Cardiac muscle cell (in vitro differentiated cells and primary cell): Measurements from ENCODE around the gene COPB1. TPM values are rescaled to one million over a fixed set of nuclear protein-coding genes. Genes with fewer than 3 reads are reported as not detected.

Source experiments
- DNase-seq, 2 donors: peaks; one replicate each; pipeline versions ENCODE4 v3.0.0 to v3.0.0-alpha.2; 2010 to 2017; ENCODE audit warnings: low read depth in 1 of 2, low spot score in 1 of 2
- H3K27ac ChIP-seq: fragments of 200-600 bp; sonication (generic); 2 replicates; pipeline ENCODE4 v1.5.1; 2016
- H3K27me3 ChIP-seq: fragments of 200-600 bp; sonication (generic); 2 replicates; pipeline ENCODE4 v1.6.0; 2016; ENCODE audit warnings: control low read depth
- H3K36me3 ChIP-seq: fragments of 200-600 bp; sonication (generic); 2 replicates; pipeline ENCODE4 v1.5.1; 2016; ENCODE audit warnings: control low read depth
- H3K4me1 ChIP-seq: fragments of 200-600 bp; sonication (generic); 2 replicates; pipeline ENCODE4 v1.8.1; 2017; ENCODE audit warnings: low read depth, mild to moderate bottlenecking, mixed run types
- H3K4me3 ChIP-seq: fragments of 200-600 bp; sonication (generic); 2 replicates; pipeline ENCODE4 v1.5.1; 2016; ENCODE audit warnings: mild to moderate bottlenecking
- H3K9me3 ChIP-seq: fragments of 200-600 bp; sonication (generic); 2 replicates; pipeline ENCODE4 v1.5.1; 2017; ENCODE audit warnings: low read depth, mild to moderate bottlenecking, control low read depth
- polyA plus RNA-seq: library from polyadenylated mRNA; unstranded; fragments of >200 nt; fragmentation: Nextera tagmentation; extraction: Ambion mirVana; gene quantifications from 2 replicates; pipeline ENCODE4 v1.2.1, GENCODE V29; 2016
- total RNA-seq: library from RNA; depleted of rRNA; stranded (reverse); fragments of >200 nt; gene quantifications from 2 replicates; pipeline ENCODE4 v1.2.3, GENCODE V29; 2016
- TF ChIP-seq, protein P1 (sequence below): IDR thresholded peaks from 2 replicates; pipeline ENCODE4 v1.5.1; 2012; ENCODE audit warnings: low read depth, mild to moderate bottlenecking, low read length

Gene COPB1
- total and polyA plus RNA-seq, 2 experiments from 2014 or later, result 79.2 to 81.7 TPM

DNA sequence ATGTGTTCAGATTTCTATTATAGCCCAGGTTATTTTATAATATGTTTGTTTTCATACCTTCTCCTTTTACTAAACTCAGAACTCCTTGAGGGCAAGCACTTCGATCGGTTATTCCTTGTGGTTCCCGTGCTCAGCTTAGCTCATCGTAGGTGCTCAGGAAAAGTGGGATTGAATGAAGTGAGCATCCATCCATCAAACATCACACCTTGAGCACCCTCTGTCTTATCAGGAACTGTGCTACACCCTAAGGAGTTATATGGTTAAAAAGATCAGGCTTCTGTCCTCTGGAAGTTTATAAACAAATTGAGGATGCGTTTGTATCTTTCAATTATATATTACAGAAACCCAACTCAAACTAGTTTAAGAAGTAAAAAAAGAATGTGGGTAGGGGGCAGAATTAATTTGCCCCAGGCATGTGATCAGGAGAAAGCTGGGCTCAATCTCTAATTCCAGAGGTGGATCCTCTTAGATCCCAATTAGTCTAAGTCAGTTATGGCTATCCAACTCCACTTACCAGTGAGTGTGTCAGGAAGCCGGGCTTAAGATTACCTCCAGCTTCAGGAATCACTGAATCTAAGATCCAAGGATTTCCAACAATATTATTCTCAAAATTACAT lies 80.7 kb downstream of the COPB1 start:
- Histone ChIP-seq H3K27ac (no peak overlapping the region), H3K4me3 (no peak overlapping the region), H3K27me3 (no peaks in the 10 kb centered on the region), H3K36me3 (no peaks in the 10 kb centered on the region), H3K4me1 (no peaks in the 10 kb centered on the region), H3K9me3 (no peaks in the 10 kb centered on the region)
- TF ChIP-seq, protein P1, sequence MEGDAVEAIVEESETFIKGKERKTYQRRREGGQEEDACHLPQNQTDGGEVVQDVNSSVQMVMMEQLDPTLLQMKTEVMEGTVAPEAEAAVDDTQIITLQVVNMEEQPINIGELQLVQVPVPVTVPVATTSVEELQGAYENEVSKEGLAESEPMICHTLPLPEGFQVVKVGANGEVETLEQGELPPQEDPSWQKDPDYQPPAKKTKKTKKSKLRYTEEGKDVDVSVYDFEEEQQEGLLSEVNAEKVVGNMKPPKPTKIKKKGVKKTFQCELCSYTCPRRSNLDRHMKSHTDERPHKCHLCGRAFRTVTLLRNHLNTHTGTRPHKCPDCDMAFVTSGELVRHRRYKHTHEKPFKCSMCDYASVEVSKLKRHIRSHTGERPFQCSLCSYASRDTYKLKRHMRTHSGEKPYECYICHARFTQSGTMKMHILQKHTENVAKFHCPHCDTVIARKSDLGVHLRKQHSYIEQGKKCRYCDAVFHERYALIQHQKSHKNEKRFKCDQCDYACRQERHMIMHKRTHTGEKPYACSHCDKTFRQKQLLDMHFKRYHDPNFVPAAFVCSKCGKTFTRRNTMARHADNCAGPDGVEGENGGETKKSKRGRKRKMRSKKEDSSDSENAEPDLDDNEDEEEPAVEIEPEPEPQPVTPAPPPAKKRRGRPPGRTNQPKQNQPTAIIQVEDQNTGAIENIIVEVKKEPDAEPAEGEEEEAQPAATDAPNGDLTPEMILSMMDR, result peak; percentile 28
- DNase-seq, result no peak

DNA sequence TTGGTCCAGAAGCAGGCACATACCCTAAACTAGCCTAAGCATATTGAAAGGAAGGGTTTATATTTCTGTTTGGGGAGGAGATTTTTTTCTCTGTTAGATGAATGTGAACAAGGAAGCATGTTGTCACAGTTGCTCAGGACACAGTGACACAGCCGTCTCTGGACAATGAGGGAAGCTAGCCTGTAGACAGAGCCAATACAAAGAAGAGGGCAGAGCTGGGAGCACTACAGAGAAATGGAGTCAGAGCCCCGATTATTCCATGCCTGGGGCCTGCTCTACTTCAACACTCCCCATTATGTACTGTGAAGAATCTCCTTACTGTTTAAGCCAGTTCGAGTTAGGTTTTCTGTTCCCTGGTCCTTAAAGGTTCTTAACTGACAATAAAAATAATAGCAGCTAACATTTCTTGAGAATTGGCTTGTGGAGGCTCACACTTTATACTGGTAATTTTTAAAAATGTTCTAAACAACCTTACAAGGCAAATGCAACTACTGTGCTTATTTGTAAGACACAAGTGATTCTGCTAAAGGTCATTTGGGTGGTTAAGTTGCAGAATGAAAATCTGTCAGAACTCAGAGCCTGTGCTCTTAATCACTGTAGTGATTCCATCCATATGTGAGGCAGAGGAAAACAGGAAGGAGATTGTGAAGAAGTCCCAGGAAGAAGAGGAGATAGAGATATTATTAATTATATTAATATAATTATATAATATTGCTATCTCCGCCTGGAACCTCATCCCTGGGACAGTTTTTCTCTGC lies 81.8 kb downstream of the COPB1 start:
- H3K4me1 ChIP-seq, result no peaks in the 10 kb centered on the region
- no peak overlapping the region for H3K27ac ChIP-seq
- H3K27me3 ChIP-seq, result no peaks in the 10 kb centered on the region
- H3K4me3 ChIP-seq, result no peak overlapping the region
- H3K9me3 ChIP-seq, result no peaks in the 10 kb centered on the region
- H3K36me3 ChIP-seq, result no peaks in the 10 kb centered on the region
- DNase-seq, result peak in 1 of 2 donors; percentile 34
- TF ChIP-seq, protein P1, result no peak

DNA sequence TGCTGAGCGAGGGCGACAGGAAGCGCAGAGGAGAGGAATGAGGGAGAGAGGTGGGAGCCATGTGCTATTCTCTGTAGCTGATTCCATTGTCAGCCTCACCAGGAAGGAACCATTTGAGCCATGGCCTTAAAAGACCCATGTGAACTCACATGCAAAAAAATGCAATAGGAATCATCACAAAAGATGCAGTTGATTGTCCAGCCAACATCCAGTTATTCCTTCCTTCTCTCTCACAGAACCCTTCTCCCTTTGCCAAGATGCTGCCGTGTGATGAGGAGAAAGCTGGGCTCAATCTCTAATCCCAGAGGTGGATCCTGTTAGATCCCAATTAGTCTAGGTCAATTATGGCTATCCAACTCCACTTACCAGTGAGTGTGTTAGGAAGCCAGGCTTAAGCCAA lies 82.4 kb downstream of the COPB1 start:
- no peaks in the 10 kb centered on the region for H3K36me3 ChIP-seq
- H3K4me3 ChIP-seq, result no peak overlapping the region
- H3K27me3 ChIP-seq, result no peaks in the 10 kb centered on the region
- H3K4me1 ChIP-seq, result no peaks in the 10 kb centered on the region
- H3K27ac ChIP-seq, result no peak overlapping the region
- no peaks in the 10 kb centered on the region for H3K9me3 ChIP-seq
- peak in 1 of 2 donors; percentile 24 for DNase-seq
- TF ChIP-seq, protein P1, result no peak

DNA sequence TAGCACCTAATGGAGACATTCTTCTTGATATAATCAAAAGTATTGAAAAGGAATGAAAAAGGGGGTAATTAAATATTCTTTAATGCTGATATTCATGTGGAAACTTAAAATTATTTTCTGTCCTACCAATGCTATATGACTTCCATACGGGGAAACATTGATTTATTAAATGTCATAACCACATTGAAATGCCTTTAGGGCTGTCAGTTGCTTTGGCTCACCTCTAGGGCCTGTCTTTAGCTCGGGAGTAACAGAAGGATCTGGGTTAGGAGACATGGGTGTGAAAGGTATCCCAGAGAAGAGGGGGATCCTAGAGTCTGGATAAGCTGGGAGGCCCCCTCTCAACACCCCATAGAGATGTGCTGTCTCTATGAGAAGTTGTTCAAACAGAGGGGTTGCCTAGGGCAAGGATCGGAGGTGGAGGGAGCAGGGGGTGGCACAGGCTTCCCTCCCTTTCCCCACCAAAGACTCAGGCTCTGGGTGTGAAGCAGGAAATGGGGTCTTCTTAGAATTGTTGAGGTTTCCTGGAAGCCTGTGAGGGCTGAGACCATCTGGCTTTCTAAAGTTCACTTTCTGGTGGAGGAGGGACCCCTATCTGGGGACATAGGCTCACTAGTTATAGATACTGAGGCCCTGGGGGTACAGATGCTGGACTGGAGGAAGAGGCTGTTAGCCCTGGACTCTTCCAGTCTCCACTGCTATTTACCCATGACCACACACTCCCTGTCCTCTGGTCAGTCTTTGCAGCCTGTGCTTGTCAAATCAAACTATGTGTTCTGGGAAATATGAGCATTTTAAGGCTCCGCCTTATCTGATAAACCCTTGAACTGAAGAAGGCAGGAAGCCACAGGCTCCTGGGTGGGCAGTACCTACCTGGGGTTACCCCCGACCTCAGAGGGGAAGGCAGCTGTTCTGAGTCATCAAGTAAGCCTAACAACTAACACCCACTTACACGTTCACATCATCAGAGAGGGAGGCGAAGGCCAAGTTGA lies 84.8 kb downstream of the COPB1 start:
- Histone ChIP-seq H3K27me3 (no peaks in the 10 kb centered on the region), H3K4me1 (no peaks in the 10 kb centered on the region), H3K36me3 (no peaks in the 10 kb centered on the region), H3K4me3 (no peak overlapping the region), H3K9me3 (no peaks in the 10 kb centered on the region), H3K27ac (no peak overlapping the region)
- peak in 1 of 2 donors; percentile 38 for DNase-seq
- TF ChIP-seq, protein P1, result no peak

DNA sequence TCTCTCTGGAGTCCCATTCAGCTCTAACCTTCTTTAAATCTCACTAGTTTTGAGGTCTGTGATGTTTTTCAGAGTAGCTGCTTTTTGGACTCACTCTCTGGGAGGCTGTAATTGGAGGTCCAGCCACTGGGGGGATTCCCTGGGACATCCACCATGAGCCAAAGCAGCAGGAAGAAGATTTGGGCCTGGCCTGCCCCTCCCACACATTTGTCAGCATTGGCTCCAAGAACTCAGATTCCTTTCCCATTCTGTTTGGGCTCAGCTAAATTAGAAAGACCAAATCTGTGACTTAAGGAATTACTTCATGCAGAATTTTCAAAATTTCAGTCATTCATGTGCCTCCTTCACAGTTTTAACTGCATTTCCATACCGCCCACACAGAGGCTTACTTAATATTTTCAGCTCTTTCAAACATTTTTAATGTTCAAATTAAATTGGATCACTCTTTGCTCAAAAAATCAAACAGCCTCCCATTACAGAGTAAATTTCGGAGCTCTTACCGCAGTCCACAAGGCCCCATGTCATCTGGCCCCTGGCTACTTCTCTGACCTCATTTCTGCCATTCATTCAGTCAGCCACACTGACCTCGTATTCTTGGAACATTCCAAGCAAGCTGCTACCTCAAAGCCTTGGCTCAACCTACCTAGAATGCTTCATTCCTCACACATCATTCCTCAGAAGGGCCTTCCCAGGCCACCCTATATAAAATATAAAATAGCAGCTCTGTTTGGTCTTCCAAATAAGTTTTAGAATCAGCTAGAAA lies 86.1 kb downstream of the COPB1 start:
- H3K27me3 ChIP-seq, result no peaks in the 10 kb centered on the region
- H3K27ac ChIP-seq, result no peak overlapping the region
- no peak overlapping the region for H3K4me3 ChIP-seq
- no peaks in the 10 kb centered on the region for H3K4me1 ChIP-seq
- H3K36me3 ChIP-seq, result no peaks in the 10 kb centered on the region
- no peaks in the 10 kb centered on the region for H3K9me3 ChIP-seq
- peak in 1 of 2 donors; percentile 83 for DNase-seq
- TF ChIP-seq, protein P1, result peak; percentile 43
